Central memory CD4-positive, alpha-beta T cell (primary cell): ENCODE results near the gene LAMC3.

ENCODE experiments used
- DNase-seq: peaks from one replicate; pipeline ENCODE4 v3.0.0; 2022
- total RNA-seq, 3 experiments: gene quantifications; one replicate each; lab custom pipeline; 2026; lab: John Stamatoyannopoulos, UW

LAMC3 gene
- 0.25 to 2.1 (median 1.1) reads per million in 3 experiments for total RNA-seq

GRCh38 chr9:131008909-131009618, at the start of gene LAMC3:
Gene LAMC3 (plus strand): TSS chr9:131009174. CDS start chr9:131009215, 41 bp downstream.
- DNase-seq = no peak

DNA sequence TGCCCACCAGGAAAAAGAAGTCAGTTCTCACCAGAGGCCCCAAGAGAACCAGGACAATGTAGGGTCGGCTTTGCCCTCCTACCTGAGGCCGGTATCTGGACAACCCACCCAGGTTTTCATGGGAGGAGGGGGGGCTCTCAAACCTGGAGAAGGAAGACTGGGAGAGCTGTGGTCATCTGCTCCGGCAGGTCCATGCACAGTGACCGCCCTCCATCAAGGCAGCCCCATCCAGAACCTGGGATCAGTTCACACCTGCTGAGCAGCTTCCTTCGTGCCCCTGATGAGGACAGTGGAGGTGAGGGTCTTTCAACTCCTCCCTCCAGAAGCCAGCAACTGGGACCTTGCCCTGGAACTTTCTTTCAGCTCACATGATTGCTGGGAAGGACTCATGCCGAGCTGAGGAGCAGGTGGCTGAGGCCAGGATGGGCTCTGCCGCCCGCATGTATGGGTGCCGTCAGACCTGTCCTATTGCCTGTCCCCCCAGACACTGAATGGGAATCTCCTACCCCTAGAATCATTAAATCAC, 49.1 kb upstream of the LAMC3 start:
- no peak for DNase-seq

GRCh38 chr9:130960522-130961378, 48.2 kb upstream of the LAMC3 start:
- no peak for DNase-seq

- no peak for DNase-seq
Observed at GRCh38 chr9:130961511-130962300, 47.3 kb upstream of the LAMC3 start.

GRCh38 chr9:130962418-130963316, 46.3 kb upstream of the LAMC3 start:
- DNase-seq = no peak

DNA sequence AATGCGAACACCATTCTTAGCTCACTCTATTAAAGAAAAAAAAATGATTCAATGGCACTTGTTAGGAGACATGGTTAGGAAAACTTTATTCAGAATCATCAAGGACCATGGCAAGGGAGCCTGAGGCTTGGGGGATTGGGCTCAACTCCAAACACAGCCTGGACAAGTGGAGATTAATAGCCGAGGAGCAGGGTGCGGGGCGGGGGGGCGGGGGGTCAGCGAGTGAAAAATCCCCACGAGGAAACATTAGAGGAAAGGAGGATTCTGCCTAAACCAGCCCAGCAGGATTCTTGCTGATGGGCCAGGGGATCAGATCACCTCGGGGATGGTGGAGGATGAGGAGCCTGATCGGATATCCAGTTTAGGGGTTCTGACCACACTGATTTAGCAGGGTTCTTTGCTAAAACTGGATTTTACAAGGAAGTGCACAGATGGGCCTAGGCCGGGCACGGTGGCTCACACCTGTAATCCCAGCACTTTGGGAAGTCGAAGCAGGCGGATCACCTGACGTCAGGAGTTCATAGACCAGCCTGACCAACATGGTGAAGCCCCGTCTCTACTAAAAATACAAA, 45.6 kb upstream of the LAMC3 start:
- DNase-seq = no peak

DNA sequence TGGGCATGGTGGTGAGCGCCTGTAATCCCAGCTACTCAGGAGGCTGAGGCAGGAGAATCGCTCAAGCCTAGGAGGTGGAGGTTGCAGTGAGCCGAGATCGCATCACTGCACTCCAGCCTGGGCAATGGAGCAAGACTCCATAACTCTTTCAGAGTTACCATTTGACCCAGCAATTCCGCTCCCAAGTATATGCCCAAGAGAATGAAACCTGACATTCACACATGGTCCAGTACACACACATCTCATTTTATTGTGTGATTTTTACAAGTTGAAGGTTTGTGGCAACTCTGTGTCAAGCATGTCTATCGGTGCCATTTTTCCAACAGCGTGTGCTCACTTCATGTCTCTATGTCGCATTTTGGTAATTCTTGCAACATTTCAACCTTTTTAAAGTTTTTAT, 45.1 kb upstream of the LAMC3 start:
- DNase-seq = no peak

DNA sequence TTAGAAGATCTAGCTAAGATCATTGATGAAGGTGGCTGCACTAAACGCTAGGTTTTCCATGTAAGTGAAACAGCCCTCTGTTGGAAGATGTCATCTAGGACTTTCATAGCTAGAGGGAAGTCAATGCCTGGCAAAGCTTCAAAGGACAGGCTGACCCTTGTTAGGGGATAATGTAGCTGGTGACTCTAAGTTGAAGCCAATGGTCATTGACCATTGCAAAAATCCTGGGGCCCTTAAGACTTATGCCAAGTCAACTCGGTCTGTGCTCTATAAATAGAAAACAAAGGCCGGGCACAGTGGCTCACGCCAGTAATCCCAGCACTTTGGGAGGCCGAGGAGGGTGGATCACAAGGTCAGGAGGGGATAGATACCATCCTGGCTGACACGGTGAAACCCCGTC, 43.3 kb upstream of the LAMC3 start:
- no peak for DNase-seq

- DNase-seq = no peak
Observed at GRCh38 chr9:130970052-130970451, 38.9 kb upstream of the LAMC3 start.

DNA sequence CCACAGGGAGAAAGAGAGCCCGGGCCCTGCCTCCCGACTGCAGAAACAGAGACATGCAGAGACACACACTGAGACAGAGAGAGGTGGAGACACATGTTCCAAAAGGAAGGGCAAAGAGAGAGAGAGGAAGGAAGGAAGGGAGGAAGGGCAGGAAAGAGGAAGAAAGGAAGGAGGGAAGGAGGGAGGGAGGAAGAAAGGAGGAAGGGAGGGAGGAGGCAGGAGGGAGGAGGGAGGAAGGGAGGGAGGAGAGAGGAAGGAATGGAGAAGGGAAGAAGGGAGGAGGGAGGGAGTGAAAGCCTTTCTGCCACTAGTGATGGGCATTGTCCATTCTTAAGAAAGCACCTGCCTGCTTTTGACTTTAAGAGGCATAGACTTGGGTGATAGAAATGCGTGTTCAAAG, 38.1 kb upstream of the LAMC3 start:
- DNase-seq = no peak

DNA sequence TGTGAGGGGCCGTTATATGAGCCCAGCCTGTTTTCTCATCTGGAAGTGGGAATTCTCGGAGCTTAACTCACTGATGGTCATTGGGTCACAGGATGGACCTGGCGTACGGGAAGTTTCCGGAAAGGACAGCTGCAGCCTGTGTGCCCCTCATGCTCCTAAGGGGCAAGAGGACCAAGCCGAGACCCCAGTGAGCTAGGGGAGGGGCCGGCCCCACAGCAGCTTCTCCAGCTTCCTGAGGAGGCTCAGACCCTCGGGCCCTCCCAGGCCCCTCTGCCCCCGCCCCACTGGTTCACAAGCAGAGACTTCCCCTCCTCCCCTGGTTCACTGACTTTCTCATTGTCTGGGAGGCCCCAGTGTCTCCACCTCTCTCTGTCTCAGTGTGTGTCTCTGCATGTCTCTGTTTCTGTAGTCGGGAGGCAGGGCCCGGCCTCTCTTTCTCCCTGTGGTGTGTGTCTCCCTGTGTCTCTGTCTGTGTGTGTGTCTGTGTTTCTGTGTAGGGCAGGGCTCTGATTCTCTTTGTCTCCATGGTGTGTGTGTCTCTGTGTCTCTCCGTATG, 37.6 kb upstream of the LAMC3 start:
- DNase-seq = no peak

- DNase-seq = no peak
Observed at GRCh38 chr9:130972277-130972956, 36.6 kb upstream of the LAMC3 start.

DNA sequence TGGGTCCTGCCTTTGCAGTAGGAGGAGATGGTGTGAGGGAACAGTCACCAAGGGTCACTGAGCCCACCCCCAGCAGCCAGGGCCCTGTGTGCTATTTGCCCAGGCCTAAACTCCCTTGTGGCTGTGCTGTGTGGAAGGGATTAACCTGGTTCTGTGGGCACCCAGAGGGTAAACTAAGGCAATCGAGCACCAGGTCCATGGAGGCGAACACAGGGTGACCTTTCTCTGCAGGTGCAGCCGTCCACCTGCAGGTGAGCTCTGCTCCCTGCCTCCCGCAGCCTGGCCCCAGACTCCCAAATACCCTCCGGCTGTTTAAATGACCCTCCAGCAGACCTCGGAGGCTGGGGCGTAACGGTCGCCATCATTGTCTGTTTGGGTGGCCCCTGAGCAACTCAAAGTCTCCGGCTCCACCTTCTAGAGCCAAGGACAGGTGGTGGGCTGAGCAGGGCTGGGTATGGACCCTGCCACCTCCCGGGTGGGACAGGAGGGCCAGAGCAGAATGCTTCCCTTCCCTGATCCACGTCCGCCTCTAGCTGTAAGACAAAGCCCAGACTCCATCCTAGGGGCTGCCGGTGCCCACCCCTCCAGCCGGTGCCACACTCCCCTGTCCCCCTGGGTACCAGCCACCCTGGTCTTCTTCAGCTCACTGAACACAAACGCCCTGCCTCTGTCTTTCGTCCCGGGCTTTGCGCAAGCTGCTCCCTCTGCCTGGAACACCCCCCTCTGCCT, 35.9 kb upstream of the LAMC3 start:
- DNase-seq = no peak

DNA sequence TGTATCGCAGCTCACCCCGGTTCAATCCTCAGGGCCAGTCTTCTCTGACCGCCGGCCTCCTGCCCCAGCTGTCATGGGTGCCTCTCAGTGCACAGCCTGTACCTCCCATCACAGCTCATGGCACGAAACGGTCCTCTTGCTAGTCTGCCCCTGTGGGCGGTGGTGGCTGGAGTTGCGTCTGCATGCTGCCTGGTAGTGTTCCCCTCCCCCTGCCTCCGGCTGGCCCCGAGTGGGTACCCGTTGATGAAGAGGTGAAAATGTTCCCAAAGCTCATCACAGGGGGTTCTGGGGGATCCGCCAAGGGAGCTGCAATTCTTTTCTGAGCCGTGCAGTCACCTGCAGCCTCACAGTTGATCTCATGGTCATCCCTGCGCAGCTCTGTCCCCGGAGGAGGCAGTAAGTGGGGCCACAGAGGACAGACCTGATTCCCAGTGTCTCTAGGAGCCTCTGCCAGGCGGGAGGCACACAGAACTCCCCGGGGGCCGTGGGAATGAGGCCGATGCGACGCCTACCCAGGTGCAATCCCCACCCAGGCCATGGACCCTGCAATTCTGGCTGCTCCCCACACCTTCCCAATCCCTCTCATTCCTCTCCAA, 35.2 kb upstream of the LAMC3 start:
- no peak for DNase-seq

GRCh38 chr9:130974697-130975096, 34.3 kb upstream of the LAMC3 start:
- DNase-seq = no peak

DNA sequence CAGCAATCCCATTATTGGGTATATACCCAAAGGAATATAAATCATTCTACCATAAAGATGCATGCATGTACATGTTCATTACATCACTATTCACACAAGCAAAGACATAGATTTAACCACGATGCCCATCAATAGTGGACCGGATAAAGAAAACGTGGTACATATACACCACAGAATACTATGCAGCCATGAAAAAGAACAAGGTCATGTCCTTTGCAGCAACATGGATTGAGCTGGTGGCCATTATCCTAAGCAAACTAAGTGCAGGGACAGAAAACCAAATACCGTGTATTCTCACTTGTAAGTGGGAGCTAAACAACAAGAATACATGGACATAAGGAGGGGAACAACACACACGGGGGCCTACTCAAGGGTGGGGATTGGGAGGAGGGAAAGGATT, 33.8 kb upstream of the LAMC3 start:
- no peak for DNase-seq

- DNase-seq = no peak
Observed at GRCh38 chr9:130975932-130976841, 32.8 kb upstream of the LAMC3 start.

DNA sequence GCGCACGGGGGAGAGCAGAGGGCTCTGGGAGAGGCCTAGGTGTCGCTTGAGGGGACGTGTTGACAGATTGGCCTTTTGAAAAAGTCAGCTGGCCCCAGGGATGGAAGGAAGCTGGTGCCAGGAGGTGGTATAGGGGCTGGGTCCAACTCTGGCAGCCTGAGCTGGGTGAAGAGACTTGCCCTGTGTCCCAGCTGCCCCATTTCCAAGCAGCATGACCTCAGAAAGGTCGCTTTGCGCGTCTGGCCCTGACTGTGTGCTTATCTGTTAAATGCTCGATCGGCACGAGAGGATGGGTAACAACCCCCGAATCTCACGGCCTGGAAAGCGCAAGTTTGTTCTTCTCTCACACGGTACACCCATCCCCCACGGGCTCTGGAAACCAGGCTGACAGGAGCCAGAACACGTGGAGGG, 31.2 kb upstream of the LAMC3 start:
- DNase-seq = no peak
